AG09319 (cell line): ENCODE data around the gene SYT9.

Experiments
- DNase-seq: peaks from one replicate; pipeline ENCODE4 v3.0.0-alpha.2; 2010; ENCODE audit warnings: low read depth; ENCODE audit errors: extremely low read depth
- CTCF ChIP-seq: IDR thresholded peaks from 2 replicates; pipeline ENCODE4 v1.5.1; 2011; ENCODE audit warnings: low read depth, mild to moderate bottlenecking, inconsistent platforms, low read length, moderate library complexity

The SYT9 gene

GRCh38 chr11:7449211-7449840 lies 197.6 kb downstream of the SYT9 start:
- no peak for TF ChIP-seq CTCF
- no peak for DNase-seq

- no peak for TF ChIP-seq CTCF
- no peak for DNase-seq
These were observed 198.1 kb downstream of the SYT9 start for GRCh38 chr11:7449841-7450214.

- TF ChIP-seq CTCF = no peak
- DNase-seq = no peak
These were observed 199.1 kb downstream of the SYT9 start for GRCh38 chr11:7450836-7451235.

- no peak for DNase-seq
- no peak for TF ChIP-seq CTCF
These were observed 199.8 kb downstream of the SYT9 start for GRCh38 chr11:7451520-7451919.

GRCh38 chr11:7451952-7452494 lies 200.3 kb downstream of the SYT9 start:
- no peak for DNase-seq
- no peak for TF ChIP-seq CTCF

- DNase-seq = no peak
- TF ChIP-seq CTCF = no peak
These were observed 203.2 kb downstream of the SYT9 start for GRCh38 chr11:7454854-7455253.

GRCh38 chr11:7457211-7457610 lies 205.5 kb downstream of the SYT9 start:
- no peak for TF ChIP-seq CTCF
- no peak for DNase-seq
